Neuronal stem cell (in vitro differentiated cells): ENCODE results near the gene OLFML2B.
A peak's percentile ranks its signal among the peaks of the same experiment; 100 is the strongest.

Experiments used
- DNase-seq: peaks from one replicate; pipeline ENCODE4 v3.0.0-alpha.2; 2013; ENCODE audit warnings: low spot score
- H2AFZ ChIP-seq: one replicate; pipeline ENCODE4 v1.6.1; 2013; ENCODE audit warnings: mild to moderate bottlenecking, low read length, inconsistent platforms
- H2AK5ac ChIP-seq: 2 replicates; pipeline ENCODE4 v1.6.1; 2013; ENCODE audit warnings: low read depth, mild to moderate bottlenecking, inconsistent platforms, low read length, moderate library complexity, mixed read lengths
- H2BK120ac ChIP-seq: 2 replicates; pipeline ENCODE4 v1.6.1; 2013; ENCODE audit warnings: low read depth, mild to moderate bottlenecking, inconsistent platforms, low read length, moderate library complexity, mixed read lengths
- H2BK12ac ChIP-seq: one replicate; pipeline ENCODE4 v1.6.1; 2013; ENCODE audit warnings: low read length, inconsistent platforms
- H2BK15ac ChIP-seq: 2 replicates; pipeline ENCODE4 v1.6.1; 2013; ENCODE audit warnings: mild to moderate bottlenecking, low read length, inconsistent platforms, mixed read lengths
- H2BK5ac ChIP-seq: one replicate; pipeline ENCODE4 v1.6.1; 2013; ENCODE audit warnings: inconsistent platforms, mild to moderate bottlenecking, low read length, moderate library complexity
- H3K14ac ChIP-seq: one replicate; pipeline ENCODE4 v1.6.1; 2013; ENCODE audit warnings: low read length, inconsistent platforms
- H3K18ac ChIP-seq: 2 replicates; pipeline ENCODE4 v1.6.1; 2013; ENCODE audit warnings: low read length, inconsistent platforms
- H3K23ac ChIP-seq: 2 replicates; pipeline ENCODE4 v1.6.1; 2013; ENCODE audit warnings: low read depth, mild to moderate bottlenecking, mixed read lengths, low read length, inconsistent platforms; ENCODE audit not compliant: poor library complexity
- H3K27ac ChIP-seq: replicated peaks from 3 replicates; pipeline ENCODE4 v1.5.1; 2013; ENCODE audit warnings: low read length, inconsistent platforms
- H3K27me3 ChIP-seq, 3 experiments: 2 replicates each; pipeline ENCODE4 v1.6.1; 2013; ENCODE audit warnings: low read length in 3 of 3, mild to moderate bottlenecking in 2 of 3, inconsistent platforms in 1 of 3, low read depth in 1 of 3, mixed read lengths in 1 of 3, moderate library complexity in 1 of 3; ENCODE audit not compliant: control insufficient read depth in 3 of 3, insufficient read depth in 3 of 3
- H3K36me3 ChIP-seq, 2 donors: replicated peaks in 1 of 2; 2 replicates each; pipeline ENCODE4 v1.6.1; 2013; ENCODE audit warnings: low read length in 2 of 2; ENCODE audit not compliant: control insufficient read depth in 2 of 2, insufficient read depth in 2 of 2
- H3K4ac ChIP-seq: 2 replicates; pipeline ENCODE4 v1.6.1; 2013; ENCODE audit warnings: inconsistent platforms, mild to moderate bottlenecking, low read length, moderate library complexity
- H3K4me1 ChIP-seq, 2 donors: 1 replicate in 1 of 2; 2 replicates in 1 of 2; pipeline ENCODE4 v1.6.1; 2013; ENCODE audit warnings: low read length in 2 of 2, low read depth in 1 of 2; ENCODE audit not compliant: control insufficient read depth in 2 of 2, insufficient read depth in 1 of 2
- H3K4me2 ChIP-seq: one replicate; pipeline ENCODE4 v1.6.1; 2013; ENCODE audit warnings: mild to moderate bottlenecking, low read length, inconsistent platforms; ENCODE audit not compliant: insufficient read depth, poor library complexity, severe bottlenecking
- H3K4me3 ChIP-seq, 2 donors: 2 replicates each; pipeline ENCODE4 v1.5.1; 2013; ENCODE audit warnings: low read length in 2 of 2, mild to moderate bottlenecking in 2 of 2, inconsistent platforms in 1 of 2, moderate library complexity in 1 of 2
- H3K79me1 ChIP-seq: one replicate; pipeline ENCODE4 v1.6.1; 2013; ENCODE audit warnings: low read depth, mild to moderate bottlenecking, inconsistent platforms, low read length, moderate library complexity
- H3K9ac ChIP-seq: one replicate; pipeline ENCODE4 v1.6.1; 2013; ENCODE audit warnings: mild to moderate bottlenecking, low read depth, low read length, inconsistent platforms; ENCODE audit not compliant: poor library complexity
- H3K9me3 ChIP-seq, 2 donors: replicated peaks in 1 of 2; 2 replicates each; pipeline versions ENCODE3 to v1.6.1; 2013; ENCODE audit warnings: low read length in 2 of 2, mild to moderate bottlenecking in 2 of 2, inconsistent platforms in 1 of 2, low read depth in 1 of 2, mixed read lengths in 1 of 2, moderate library complexity in 1 of 2; ENCODE audit not compliant: control insufficient read depth in 2 of 2, insufficient read depth in 1 of 2
- H4K8ac ChIP-seq: one replicate; pipeline ENCODE4 v1.6.1; 2013; ENCODE audit warnings: low read depth, mild to moderate bottlenecking, inconsistent platforms, low read length, moderate library complexity
- H4K91ac ChIP-seq: one replicate; pipeline ENCODE4 v1.6.1; 2013; ENCODE audit warnings: low read length, low read depth, mild to moderate bottlenecking, inconsistent platforms; ENCODE audit not compliant: poor library complexity
- WGBS, 2 donors: extraction: QIAGEN DNeasy Blood & Tissue Kit; methylation state at CpG; one replicate each; pipeline ENCODE4 v1.1.7; 2013; ENCODE audit warnings: missing lambda C conversion rate in 2 of 2, mixed read lengths in 1 of 2; ENCODE audit not compliant: insufficient read length in 2 of 2, insufficient replicate concordance in 1 of 2; ENCODE audit errors: extremely low coverage in 2 of 2; 5-methylcytosine and 5-hydroxymethylcytosine counted together

OLFML2B gene

GRCh38 chr1:162014202-162014601, 9.5 kb downstream of the OLFML2B start:
- H4K8ac ChIP-seq: no peak overlapping the region
- H3K23ac ChIP-seq: no peak overlapping the region
- H3K4me3 ChIP-seq: no peak overlapping the region
- no peak overlapping the region for H2BK12ac ChIP-seq
- no peak overlapping the region for H4K91ac ChIP-seq
- WGBS, 2 donors: no CpG with 5 or more reads among the region's 2 CpGs
- peaks cover 0 to 3% of the 10 kb centered on the region in 2 donors for H3K36me3 ChIP-seq
- H3K14ac ChIP-seq: no peak overlapping the region
- H3K4ac ChIP-seq: no peak overlapping the region
- no peaks in the 10 kb centered on the region for H3K4me1 ChIP-seq
- H2BK15ac ChIP-seq: no peak overlapping the region
- DNase-seq: no peak
- no peak overlapping the region for H3K9ac ChIP-seq
- no peak overlapping the region for H3K27ac ChIP-seq
- peaks cover 2 to 8% of the 10 kb centered on the region in 2 donors for H3K9me3 ChIP-seq
- no peak overlapping the region for H3K18ac ChIP-seq
- H3K4me2 ChIP-seq: no peak overlapping the region
- H2AK5ac ChIP-seq: no peak overlapping the region
- no peaks in the 10 kb centered on the region for H3K79me1 ChIP-seq
- H2BK120ac ChIP-seq: no peak overlapping the region
- no peak overlapping the region for H2AFZ ChIP-seq
- no peak overlapping the region for H2BK5ac ChIP-seq
- no peaks in the 10 kb centered on the region for H3K27me3 ChIP-seq

- no peaks in the 10 kb centered on the region for H3K79me1 ChIP-seq
- no peak overlapping the region for H2BK15ac ChIP-seq
- no peak overlapping the region for H2BK5ac ChIP-seq
- no peak overlapping the region for H3K23ac ChIP-seq
- H3K9ac ChIP-seq: no peak overlapping the region
- no peak overlapping the region for H3K14ac ChIP-seq
- no peak overlapping the region for H2BK12ac ChIP-seq
- H4K8ac ChIP-seq: no peak overlapping the region
- DNase-seq: no peak
- H3K18ac ChIP-seq: no peak overlapping the region
- H3K27ac ChIP-seq: no peak overlapping the region
- H3K36me3 ChIP-seq: peaks cover 0 to 3% of the 10 kb centered on the region in 2 donors
- H3K4ac ChIP-seq: no peak overlapping the region
- H3K9me3 ChIP-seq: peaks cover 2 to 8% of the 10 kb centered on the region in 2 donors
- no peak overlapping the region for H4K91ac ChIP-seq
- H3K4me3 ChIP-seq: no peak overlapping the region
- no peaks in the 10 kb centered on the region for H3K27me3 ChIP-seq
- H3K4me1 ChIP-seq: no peaks in the 10 kb centered on the region
- H2AK5ac ChIP-seq: no peak overlapping the region
- no peak overlapping the region for H2AFZ ChIP-seq
- no peak overlapping the region for H3K4me2 ChIP-seq
- H2BK120ac ChIP-seq: no peak overlapping the region
Measured at GRCh38 chr1:162013289-162013688, 10.4 kb downstream of the OLFML2B start.

- no CpG with 5 or more reads among the region's 9 CpGs for WGBS, 2 donors
- H3K18ac ChIP-seq: no peak overlapping the region
- H3K4me2 ChIP-seq: no peak overlapping the region
- no peak overlapping the region for H3K23ac ChIP-seq
- H4K8ac ChIP-seq: no peak overlapping the region
- no peaks in the 10 kb centered on the region for H3K27me3 ChIP-seq
- no peak overlapping the region for H3K9ac ChIP-seq
- DNase-seq: no peak
- no peak overlapping the region for H2BK15ac ChIP-seq
- no peak overlapping the region for H3K4ac ChIP-seq
- H3K9me3 ChIP-seq: peaks cover 2 to 8% of the 10 kb centered on the region in 2 donors
- no peaks in the 10 kb centered on the region for H3K79me1 ChIP-seq
- no peak overlapping the region for H3K4me3 ChIP-seq
- no peak overlapping the region for H2BK120ac ChIP-seq
- H2AK5ac ChIP-seq: peak overlapping the region; percentile 49
- H2AFZ ChIP-seq: no peak overlapping the region
- peak overlapping the region; percentile 10 for H3K14ac ChIP-seq
- no peaks in the 10 kb centered on the region for H3K36me3 ChIP-seq
- H3K4me1 ChIP-seq: no peaks in the 10 kb centered on the region
- no peak overlapping the region for H3K27ac ChIP-seq
- H2BK12ac ChIP-seq: no peak overlapping the region
- no peak overlapping the region for H4K91ac ChIP-seq
- no peak overlapping the region for H2BK5ac ChIP-seq
Measured at GRCh38 chr1:162011337-162012012, 12.2 kb downstream of the OLFML2B start.

- Histone ChIP-seq H3K4me1 (no peaks in the 10 kb centered on the region), H3K9ac (no peak overlapping the region), H2BK5ac (no peak overlapping the region), H3K4ac (no peak overlapping the region), H3K27ac (no peak overlapping the region), H3K4me2 (no peak overlapping the region), H3K9me3 (peaks cover 2 to 8% of the 10 kb centered on the region in 2 donors), H3K14ac (no peak overlapping the region), H2AFZ (no peak overlapping the region), H3K27me3 (no peaks in the 10 kb centered on the region), H3K23ac (no peak overlapping the region), H4K91ac (no peak overlapping the region), H2BK15ac (peak overlapping the region; percentile 42), H2BK12ac (no peak overlapping the region), H2AK5ac (no peak overlapping the region), H3K18ac (no peak overlapping the region), H3K79me1 (no peaks in the 10 kb centered on the region), H3K36me3 (no peaks in the 10 kb centered on the region), H3K4me3 (no peak overlapping the region), H2BK120ac (no peak overlapping the region), H4K8ac (no peak overlapping the region)
- no CpG with 5 or more reads among the region's 3 CpGs for WGBS, 2 donors
- DNase-seq: no peak
Measured at GRCh38 chr1:162010175-162010506, 13.5 kb downstream of the OLFML2B start.
